Cardiac fibroblast (primary cell): ENCODE measurements around the gene SGCA.

ENCODE experiments used
- DNase-seq, 2 donors: peaks; one replicate each; pipeline versions ENCODE4 v3.0.0 to v3.0.0-alpha.2; 2010; ENCODE audit warnings: low read depth in 2 of 2
- H3K4me3 ChIP-seq, 2 donors: replicated peaks in 1 of 2; 1 replicate in 1 of 2; 2 replicates in 1 of 2; pipeline ENCODE4 v1.5.1; 2011; ENCODE audit warnings: low read depth in 2 of 2, low read length in 2 of 2, mild to moderate bottlenecking in 2 of 2, moderate library complexity in 1 of 2
- TF ChIP-seq, protein P1 (sequence below): IDR thresholded peaks from one replicate; pipeline ENCODE4 v1.5.1; 2011; ENCODE audit warnings: low read depth, mild to moderate bottlenecking, low read length, inconsistent platforms

The SGCA gene

GRCh38 chr17:50174444-50174843, 8.6 kb downstream of the SGCA start:
- peak in 1 of 2 donors; percentile 11 for DNase-seq
- TF ChIP-seq, protein P1, sequence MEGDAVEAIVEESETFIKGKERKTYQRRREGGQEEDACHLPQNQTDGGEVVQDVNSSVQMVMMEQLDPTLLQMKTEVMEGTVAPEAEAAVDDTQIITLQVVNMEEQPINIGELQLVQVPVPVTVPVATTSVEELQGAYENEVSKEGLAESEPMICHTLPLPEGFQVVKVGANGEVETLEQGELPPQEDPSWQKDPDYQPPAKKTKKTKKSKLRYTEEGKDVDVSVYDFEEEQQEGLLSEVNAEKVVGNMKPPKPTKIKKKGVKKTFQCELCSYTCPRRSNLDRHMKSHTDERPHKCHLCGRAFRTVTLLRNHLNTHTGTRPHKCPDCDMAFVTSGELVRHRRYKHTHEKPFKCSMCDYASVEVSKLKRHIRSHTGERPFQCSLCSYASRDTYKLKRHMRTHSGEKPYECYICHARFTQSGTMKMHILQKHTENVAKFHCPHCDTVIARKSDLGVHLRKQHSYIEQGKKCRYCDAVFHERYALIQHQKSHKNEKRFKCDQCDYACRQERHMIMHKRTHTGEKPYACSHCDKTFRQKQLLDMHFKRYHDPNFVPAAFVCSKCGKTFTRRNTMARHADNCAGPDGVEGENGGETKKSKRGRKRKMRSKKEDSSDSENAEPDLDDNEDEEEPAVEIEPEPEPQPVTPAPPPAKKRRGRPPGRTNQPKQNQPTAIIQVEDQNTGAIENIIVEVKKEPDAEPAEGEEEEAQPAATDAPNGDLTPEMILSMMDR, result no peak
- H3K4me3 ChIP-seq, result no peak overlapping the region

GRCh38 chr17:50175035-50175807, 9.4 kb downstream of the SGCA start:
- DNase-seq, result peak in 1 of 2 donors; percentile 27
- H3K4me3 ChIP-seq, result no peak overlapping the region
- TF ChIP-seq, protein P1, result no peak

- no peak overlapping the region for H3K4me3 ChIP-seq
- peak; percentile 19 to 21 for DNase-seq
- TF ChIP-seq, protein P1, result no peak
Measured at GRCh38 chr17:50176559-50177357, 11.0 kb downstream of the SGCA start.

- H3K4me3 ChIP-seq, result no peak overlapping the region
- peak in 1 of 2 donors; percentile 38 for DNase-seq
- TF ChIP-seq, protein P1, result no peak
Measured at GRCh38 chr17:50177476-50177875, 11.7 kb downstream of the SGCA start.

DNA sequence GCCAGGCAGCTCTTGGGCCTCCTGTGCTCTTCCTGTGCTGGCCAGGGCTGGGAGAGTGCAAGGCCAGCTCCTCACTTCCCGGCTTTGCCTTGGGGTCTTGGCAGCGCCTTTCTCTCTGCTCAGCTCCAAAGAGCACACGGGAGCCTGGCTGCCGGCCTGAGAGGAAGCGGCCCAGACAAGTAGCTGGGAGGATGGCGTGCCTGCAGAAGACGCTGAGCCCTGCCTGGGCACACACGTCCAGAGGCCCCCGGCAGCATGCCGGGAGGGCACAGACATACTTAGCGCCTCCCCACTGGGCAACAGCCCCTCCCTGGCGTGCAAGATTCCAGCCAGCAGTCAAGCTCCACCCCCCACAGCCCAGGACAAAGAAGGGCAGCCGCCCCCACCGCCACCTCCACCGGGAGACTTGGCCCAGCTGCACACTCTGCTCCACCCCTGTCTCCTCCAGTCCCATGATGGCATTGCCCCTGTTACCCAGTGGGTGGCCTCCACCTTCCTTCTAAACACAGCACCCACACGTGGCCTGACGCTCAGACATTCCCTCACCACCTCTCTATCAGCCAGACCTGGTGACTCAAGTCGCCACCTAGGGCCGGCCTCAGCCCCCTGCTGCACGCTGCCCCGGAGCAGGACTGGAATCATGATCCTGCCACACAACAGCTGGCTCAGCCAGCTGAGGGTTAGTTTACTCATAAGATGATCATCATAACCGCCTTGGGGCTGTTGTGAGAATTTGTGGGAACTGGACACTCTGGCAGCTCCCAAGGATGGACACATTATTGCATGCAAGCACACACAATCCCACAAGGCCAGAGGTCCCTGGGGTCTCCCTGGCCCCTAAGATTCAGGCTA, 12.4 kb downstream of the SGCA start:
- DNase-seq, result peak; percentile 94 to 99
- TF ChIP-seq, protein P1, result peak; percentile 40
- H3K4me3 ChIP-seq, result no peak overlapping the region

DNA sequence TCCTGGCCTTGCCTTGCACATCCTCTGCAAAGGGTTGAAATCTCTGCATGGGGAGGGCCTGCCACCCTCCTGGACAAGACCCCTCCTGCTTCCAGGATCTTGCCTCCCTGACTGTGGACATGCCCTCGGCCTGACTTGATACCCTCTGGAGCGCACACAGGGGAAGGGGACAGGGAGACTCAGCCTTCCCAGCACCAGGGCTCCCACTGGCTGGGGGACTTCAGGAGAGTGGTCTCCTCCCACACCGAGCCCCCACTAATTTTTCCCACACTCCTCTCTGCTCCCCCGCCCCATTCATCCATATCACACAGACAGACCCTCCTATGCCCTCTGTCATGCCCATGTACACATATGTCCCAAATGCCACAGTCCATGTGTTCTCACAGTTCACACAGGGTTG, 14.3 kb downstream of the SGCA start:
- no peak overlapping the region for H3K4me3 ChIP-seq
- no peak for DNase-seq
- TF ChIP-seq, protein P1, result no peak
